Non-pigmented ciliary epithelial cell (primary cell): ENCODE measurements around the gene PCSK5.
"Not testable (repeated sequence)": the region's sequence is repeated elsewhere in the genome, so short reads cannot be mapped to it uniquely, and the experiment has no call there.

Source experiments
- DNase-seq: peaks from one replicate; pipeline ENCODE4 v3.0.0-alpha.2; 2010; ENCODE audit warnings: low read depth

PCSK5 gene

DNA sequence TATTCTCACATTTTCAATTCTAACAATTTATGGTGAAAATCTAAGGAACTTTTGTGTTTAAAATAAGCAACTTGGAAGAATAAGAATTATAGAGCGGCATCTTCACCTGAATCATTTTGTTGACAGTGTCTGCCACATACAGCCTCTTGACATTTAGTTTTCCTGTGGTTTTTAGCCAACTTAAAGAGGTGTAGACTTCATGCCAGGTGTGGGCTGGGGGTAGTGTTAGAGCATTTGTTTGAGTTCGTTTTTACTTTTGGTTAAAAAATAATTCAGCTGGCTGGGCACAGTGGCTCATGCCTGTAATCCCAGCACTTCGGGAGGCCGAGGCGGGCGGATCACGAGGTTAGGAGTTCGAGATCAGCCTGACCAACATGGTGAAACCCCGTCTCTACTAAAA lies 72.8 kb downstream of the PCSK5 start:
- DNase-seq = not testable (repeated sequence)

DNA sequence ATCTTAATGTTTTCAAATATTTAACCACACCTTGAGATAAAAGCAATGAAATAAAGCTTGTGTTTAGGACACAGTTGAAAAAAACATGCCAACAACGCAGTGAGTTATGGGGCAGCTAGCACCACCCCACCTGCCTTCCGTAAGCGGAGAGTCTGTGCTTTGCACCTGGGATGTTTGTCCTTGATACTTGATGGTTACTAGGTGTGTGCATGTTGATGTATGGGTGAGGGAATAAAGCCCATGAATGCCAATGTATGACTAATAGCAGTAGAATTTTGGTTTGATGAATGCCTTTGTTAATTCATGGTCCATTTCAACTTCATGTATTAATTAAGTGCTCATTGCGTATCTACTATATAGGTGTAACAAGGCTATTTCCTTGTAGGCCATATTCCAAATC lies 74.0 kb downstream of the PCSK5 start:
- no peak for DNase-seq

DNA sequence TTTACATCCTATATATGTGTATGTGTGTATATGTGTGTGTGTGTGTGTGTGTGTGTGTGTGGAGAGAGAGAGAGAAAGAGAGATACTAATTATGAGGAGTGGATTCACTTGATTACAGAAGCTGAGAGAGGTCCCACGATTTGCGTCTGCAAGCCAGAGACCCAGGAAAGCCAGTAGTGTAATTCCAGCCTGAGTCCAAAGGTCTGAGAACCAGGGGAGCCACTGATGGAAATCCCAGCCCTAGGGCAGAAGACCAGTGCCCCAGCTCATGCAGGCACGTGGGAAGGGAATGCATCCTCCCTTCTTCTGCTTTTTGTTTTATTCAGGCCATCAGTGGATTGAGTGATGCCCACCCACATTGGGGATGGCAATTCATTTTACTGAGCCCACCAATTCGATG lies 74.8 kb downstream of the PCSK5 start:
- no peak for DNase-seq

GRCh38 chr9:75967556-75967955 lies 77.1 kb downstream of the PCSK5 start:
- no peak for DNase-seq

DNA sequence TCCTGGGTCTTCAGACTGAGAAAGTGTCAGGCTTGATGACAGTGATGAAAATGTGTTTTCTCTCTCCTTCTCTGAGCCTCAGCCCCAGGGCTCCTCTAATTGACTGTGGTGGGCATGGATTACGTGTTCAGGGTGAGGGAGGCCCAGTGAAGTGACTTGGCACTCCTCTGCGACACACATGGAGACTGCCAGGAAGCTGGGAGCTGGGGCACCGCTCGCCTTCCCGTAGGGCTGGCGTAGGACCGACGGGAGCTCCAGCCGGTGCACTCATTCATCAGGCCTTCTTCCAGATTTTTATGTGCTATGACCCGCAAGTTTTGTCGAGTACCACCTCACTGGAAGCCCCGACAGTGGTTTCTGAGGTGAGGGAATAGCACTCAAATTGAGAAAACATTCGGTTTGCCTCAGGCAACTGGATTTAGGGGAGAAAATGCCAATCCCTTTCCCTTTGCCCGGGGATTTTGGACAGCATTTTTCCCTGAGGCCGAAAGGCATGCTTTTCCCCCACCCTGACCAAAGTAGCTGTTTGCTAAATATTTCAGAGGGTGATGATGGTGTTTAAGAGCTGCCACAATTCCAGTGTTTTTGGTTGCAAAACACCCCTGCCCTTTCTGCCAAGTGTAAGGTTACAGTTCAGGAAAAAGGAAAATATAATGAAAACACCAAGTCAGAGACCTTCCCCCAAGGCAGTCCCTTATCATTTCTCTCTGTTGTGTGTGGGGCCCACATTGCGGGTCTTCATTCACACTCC lies 83.7 kb downstream of the PCSK5 start:
- DNase-seq = no peak

DNA sequence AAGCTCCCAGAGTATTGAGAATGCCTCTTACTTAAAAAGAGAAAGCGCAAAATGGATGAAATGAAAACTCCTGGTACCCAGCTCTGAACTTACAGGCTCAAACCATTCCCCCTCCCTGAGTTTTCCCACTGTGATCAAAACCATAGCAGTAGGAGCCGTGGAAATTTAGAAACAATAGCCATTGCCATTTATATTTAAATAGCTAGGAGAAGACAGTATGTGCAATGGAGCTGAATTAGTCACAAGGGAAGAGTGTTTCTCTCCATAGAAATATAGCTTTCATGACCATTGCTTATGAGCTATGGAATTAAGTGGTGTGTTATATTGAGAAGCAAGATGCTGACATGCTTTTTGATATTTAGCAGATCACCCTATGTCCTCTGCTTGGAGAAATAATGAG lies 84.6 kb downstream of the PCSK5 start:
- DNase-seq = no peak

DNA sequence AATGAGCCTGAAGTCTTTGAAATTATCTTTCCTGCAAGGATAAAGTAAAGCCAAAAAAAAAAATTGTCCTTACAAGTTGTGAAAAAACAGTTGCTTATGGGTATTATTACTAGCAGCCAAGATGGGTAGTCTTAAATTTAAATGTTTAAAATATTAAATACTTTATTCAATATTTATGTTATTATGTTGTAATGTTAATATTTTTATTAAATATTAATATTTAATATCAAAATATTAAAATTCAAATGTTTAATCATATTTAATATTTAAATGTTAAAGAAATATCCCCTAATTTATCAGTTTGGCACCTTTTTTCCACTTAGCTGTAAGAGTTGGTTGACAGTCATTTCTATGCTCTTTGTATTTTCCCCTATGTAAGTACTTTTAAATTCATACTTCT lies 86.1 kb downstream of the PCSK5 start:
- no peak for DNase-seq

GRCh38 chr9:75979362-75979761 lies 88.9 kb downstream of the PCSK5 start:
- no peak for DNase-seq

GRCh38 chr9:75983319-75984045 lies 93.0 kb downstream of the PCSK5 start:
- DNase-seq = no peak

DNA sequence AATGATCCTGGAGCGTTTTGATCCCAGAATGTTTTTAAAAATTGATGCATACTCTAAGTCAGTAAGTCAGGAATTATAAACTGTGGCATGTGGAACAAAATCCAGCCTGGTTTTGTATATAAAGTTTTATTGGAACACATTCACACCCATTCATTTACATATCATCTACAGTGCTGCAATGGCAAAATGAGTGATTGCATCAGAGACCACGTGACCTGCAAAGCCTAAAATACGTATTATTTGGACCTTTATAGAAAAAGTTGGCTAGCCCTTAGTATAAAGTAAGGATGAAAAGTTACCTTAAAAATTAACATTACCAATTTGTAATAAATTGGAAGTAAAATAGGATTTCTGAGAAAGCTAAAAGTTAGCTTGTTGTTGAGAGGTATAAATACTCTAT lies 95.0 kb downstream of the PCSK5 start:
- no peak for DNase-seq

DNA sequence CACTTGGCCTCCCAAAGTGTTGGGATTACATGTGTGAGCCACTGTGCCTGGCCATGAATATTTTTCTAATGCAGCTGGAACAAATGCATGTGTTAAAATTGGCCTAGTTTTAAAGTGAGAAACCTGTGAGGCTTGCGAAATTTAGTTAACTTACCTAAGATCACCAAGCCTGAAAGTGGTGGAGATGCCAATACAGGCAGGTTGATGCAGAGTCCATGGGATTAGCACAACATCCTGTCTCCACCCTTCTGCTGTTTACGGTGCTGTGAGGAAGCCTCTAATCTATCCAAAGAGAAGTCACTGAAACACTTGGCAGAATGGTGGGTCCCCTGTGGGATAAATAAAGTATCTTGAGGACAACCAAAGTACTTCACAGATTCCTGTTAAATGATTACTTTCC lies 98.2 kb downstream of the PCSK5 start:
- DNase-seq = no peak

- DNase-seq = no peak
Measured at GRCh38 chr9:75990156-75990555, 99.7 kb downstream of the PCSK5 start.

- DNase-seq = no peak
Measured at GRCh38 chr9:75990576-75991304, 100.3 kb downstream of the PCSK5 start.

DNA sequence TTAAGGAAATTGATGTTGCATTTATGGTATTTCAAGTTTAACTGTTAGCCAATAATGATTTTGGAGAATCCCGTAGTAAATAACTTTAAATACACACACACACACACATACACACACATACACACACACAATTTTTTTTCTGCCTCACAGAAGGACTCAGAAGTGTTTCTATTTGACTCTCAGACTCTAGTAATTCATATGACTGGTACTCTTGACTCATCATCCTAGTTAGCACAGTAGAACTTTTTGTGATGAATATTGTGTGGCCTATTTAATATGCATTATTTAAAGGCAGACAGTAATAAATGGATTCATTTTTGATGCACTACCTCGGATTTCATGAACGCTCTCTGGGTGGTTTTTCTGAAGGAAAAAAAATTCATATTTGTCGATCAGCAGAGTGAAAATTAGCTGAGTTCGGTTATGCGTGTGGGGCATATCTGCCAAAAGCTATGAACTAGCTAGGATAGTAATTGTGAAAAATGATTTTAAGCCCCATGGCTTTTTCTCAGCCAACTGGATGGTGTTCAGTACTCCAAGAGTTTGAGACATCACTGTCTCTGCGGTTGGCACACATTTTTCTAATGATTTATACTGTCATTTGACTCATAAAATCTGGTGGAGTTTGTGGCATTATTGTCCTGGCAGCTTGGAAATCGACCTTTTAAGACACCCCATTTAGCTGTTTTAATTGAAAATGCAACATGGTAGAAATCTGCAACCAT lies 102.2 kb downstream of the PCSK5 start:
- no peak for DNase-seq

DNA sequence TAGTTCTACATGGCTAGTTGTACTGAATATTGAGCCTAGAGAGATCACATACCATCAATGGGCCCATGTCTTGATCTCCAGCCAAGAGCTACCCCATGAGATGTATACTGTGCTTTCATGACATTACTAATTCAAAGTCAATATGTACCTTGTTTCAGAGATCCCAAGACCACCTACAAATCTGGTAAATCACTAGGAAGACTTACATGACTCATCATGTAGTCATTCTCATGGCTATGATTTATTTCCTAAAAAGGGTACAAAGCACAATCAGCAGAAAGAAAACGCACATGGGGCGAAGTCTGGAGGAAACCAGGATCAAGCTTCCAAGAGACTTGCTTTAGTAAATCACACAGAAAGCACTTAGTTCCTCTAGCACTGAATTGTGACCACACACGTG lies 103.0 kb downstream of the PCSK5 start:
- DNase-seq = peak; percentile 32

DNA sequence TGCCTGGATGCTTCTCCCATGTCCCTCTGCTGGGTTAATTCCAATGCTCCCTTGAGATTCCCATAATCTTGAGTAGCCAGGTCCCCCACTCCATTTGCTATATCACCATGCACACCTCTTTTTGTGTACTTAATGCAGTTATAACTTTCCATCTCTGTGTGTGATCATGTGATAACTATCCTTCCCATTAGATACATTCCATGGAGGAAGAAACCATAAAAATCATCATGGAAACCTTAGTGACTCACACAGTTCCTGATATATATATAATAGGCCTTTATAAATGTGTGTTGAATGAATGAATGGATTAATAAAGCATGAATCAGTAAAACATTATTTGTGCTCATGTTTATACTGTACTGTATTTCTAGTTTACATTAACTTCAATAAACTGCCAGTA lies 104.6 kb downstream of the PCSK5 start:
- DNase-seq = no peak

DNA sequence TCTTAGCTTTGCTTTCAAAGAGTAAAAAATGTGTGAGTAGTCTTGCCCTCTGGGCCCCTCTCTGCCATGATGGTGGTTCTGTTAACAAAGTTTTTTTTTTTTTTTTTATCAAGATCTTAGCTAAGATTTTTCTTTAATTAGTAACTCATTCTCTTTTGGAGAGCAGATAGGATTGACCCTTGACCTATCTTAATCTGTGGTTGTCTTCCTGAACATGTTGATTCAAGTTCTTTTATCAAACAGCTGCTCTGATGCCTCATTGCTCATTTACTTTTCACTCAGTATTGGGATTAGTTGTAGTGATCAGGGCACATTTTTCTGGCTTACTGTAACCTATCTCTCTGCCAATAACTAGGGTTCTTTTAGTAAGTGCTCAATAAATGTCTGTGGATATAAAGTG lies 106.3 kb downstream of the PCSK5 start:
- DNase-seq = no peak

DNA sequence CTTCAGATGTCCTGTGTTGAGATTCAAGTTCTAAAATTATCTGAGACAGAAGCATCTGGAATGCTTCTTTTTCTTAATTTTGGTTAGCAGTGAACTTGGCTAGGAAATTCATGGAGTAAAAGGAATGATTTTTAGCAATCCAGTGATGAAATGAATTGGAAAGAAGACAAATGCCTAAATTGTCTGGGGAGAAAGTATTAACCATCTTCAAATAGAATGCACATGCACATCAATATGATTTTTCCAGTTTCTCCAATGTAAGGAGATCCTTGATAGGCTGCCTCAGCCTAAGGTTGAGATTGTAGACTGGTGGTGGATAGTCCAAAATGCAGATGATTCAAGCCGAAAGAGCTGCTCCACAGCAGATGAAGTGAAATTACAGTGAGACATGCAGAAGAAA lies 106.7 kb downstream of the PCSK5 start:
- no peak for DNase-seq

DNA sequence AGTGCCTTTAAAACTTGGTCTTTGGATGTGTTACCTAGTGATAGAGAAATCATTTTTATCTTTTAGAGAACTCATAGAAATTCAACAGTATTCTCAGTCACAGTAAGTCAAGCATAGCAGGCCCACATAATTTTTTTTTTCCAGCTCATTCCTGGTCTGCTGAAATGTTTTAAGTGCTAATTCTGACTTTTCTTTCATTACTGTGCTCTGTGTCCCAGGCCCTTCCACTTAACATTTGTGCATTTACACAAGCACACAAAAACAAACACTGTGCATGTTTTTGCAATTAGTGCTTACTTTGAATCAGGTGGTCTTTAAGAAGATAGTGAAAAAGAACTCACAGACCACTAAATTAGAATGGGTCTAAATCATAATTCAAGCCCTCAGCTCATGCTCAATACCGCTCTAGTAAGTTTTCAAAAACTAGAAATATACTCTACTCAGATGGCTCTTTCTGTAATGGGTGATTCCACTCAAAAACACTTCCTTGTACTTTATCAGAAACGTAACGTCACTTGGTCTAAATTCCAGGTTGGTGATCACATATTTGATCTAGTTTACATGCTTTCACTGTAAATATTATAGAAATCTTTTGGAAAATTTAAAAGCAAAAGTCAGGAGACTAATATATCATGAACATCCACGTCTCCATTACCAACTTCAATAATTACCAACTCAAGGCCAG lies 107.8 kb downstream of the PCSK5 start:
- no peak for DNase-seq

DNA sequence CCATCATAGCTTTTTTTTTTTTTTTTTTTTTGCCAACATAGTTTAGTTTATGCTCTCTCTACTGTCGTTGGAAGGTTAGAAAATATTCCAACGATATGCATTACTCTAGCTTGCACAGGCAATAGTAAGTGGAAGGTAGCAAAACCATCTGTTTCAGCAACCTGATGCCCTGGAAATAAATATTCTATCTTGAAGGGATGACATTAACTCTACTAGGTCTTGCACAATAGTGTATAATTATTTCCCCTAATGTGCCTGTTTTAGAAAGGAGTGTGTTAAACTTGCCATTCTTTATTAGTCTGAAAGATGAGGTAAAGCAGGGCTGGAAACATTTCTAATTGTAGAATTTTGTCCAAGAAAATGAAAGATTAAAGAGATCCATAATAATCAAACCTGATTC lies 111.0 kb downstream of the PCSK5 start:
- no peak for DNase-seq

- DNase-seq = no peak
Measured at GRCh38 chr9:76003041-76003440, 112.6 kb downstream of the PCSK5 start.

DNA sequence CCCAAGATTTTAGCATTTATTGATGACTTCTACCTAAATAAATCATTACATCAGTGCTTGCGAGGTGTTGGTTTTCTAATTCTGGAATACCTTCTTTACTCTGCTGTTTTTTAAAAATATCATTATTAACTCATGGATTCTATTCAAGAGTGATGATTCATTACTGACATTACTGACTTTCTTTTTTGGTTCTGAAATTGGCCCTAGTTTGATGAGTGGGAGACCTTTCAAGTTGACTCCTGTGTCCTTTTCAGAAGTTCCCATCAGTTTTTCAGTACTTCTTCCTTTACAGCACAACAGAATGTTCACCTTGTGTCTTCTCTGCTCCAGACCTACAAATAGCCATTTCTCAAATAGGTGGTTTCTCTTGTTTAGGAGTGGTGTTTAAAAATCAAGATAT lies 114.1 kb downstream of the PCSK5 start:
- no peak for DNase-seq
